OCI-LY7 (cell line): ENCODE results near the gene C16orf92.

ENCODE experiments used
- CTCF ChIP-seq: fragments of 200-600 bp; sonication (generic); conservative IDR thresholded peaks from 2 replicates; pipeline ENCODE4 v1.5.1; 2014; ENCODE audit warnings: mild to moderate bottlenecking, antibody characterized with exemption, low read length, moderate library complexity, mixed read lengths
- EZH2phosphoT487 ChIP-seq: fragments of 200-600 bp; sonication (generic); IDR thresholded peaks from 2 replicates; pipeline ENCODE4 v1.6.1; 2018; ENCODE audit warnings: low read depth, borderline replicate concordance, mild to moderate bottlenecking, mixed run types, antibody characterized with exemption, low read length, moderate library complexity, mixed read lengths

DNA sequence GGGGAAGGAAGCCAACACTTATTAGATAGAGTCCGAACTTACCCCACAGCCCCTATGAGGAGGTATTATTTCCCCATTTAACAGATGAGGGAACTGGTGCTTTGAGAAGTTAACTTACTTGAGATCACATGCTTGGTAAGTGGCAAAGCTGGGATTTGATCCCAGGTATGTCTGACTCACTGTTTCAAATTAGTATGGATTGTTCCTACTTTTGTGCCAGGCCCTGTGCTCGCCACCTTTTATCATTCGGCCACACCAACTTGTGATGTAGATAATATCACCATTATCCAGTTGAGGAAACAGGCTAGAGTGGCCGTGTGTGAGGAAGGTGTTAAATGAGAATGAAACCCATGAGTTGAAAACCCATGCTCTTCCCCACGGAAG, 38.2 kb upstream of the C16orf92 start:
- TF ChIP-seq CTCF: no peak
- TF ChIP-seq EZH2phosphoT487: no peak
